ENCODE data around the gene NOSTRIN.
"Not testable (repeated sequence)": the region's sequence is repeated elsewhere in the genome, so short reads cannot be mapped to it uniquely, and the experiment has no call there.

The NOSTRIN gene

DNA sequence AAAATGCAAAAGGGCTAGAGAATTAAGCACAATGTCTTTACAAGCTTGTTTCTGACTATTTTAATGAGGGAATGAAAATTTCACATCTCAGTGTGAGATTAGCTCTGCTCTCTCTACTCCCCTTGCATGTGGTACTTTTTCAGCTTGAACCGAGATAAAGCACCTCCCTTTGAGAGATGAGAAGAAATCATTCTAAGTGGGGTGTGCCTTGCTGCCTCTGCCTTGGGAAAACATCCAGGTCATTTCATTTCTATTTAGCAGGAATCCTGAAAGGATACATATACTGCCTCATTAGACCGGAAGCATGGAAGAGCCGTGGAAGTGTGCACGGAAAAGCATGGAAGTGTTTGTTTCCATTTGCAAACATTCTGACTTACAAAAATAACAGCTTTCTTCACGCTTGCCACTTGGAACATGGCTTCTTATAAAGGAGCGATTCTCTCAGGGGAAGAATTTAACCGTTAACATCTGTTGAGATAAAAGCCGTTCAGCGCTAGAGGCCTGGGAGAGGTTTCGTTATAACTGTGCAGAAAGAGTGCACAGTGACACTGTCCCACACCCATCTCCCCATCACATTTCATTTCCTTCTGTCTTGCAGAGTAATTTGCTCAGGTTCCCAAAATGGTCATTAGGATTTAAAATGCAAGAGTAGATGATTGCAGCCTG, 16.7 kb downstream of the NOSTRIN start:
- DNase-seq (ENCODE audit: low read depth) = peak; percentile 3

DNA sequence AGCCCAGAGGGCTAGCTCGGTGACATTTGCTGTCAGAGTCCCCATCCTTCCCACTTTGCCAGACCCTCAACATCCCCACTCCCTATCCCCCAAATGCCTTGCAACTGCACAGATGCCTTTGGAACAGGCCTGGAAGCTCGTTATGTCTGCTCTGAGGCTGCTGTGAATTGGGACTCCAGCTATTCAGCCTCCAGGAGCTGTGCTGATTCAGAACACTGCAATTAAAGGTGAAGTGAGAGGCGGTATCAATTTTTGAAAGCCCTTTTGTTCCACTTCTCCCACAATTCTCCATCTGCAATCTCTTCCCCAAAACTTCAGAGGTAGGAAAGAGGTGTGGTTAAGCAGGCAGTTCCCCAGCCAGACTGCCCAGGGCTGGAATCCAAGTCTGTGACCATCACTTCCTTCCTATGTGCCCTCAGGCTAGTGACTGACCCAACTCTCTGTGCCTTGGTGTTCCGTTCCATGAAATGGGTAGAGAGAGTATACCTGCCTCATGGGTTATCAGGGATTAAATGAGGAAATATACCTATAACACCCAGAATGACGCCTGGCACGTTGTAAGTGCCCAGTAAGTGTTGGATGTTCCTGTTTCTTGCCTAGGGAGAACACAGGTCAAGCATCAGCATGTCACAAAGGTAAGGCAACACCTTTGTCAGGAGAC, 17.5 kb downstream of the NOSTRIN start:
- DNase-seq (ENCODE audit: low read depth) = peak; percentile 17

GRCh38 chr2:168821577-168821976, 19.1 kb downstream of the NOSTRIN start:
- DNase-seq (ENCODE audit: low read depth) = no peak

DNA sequence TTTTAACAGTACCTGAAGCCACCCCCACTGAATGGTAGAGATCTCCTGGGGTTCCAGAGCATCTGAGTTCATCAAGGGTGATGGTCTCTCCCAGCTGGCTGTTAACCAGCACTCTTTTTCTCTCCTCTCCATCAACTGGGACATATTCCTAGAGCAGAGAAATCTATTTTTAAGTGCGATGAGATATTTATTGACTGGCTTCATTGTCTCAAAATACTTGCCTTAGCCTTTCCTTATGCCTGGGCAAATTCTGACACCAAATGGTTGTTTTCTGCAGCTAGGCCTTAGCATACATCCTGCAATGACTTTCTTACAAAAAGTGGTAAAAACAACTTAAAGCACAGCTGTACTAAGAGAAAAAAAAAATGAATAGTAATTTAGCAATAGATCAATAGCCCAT, 19.6 kb downstream of the NOSTRIN start:
- no peak for DNase-seq (ENCODE audit: low read depth)

- DNase-seq (ENCODE audit: low read depth) = no peak
Measured at GRCh38 chr2:168825126-168825525, 22.7 kb downstream of the NOSTRIN start.

DNA sequence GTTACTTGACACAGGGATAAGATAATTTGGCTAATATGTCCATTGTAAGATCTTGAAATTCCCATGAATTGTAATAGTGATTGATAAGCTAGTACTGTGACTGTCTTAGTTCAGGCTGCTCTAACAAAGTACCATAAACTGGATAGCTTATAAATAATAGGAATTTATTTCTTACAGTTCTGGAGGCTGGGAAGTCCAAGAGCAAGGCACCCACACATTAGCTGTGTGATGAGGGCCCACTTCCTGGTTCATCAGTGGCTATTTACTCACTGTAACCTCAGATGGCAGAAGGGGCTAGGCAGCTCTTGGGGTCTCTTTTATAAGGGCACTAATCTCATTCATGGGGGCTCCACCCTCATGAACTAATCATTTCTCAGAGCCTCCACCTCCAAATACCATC, 28.5 kb downstream of the NOSTRIN start:
- no peak for DNase-seq (ENCODE audit: low read depth)

GRCh38 chr2:168831662-168832061, 29.2 kb downstream of the NOSTRIN start:
- no peak for DNase-seq (ENCODE audit: low read depth)

DNA sequence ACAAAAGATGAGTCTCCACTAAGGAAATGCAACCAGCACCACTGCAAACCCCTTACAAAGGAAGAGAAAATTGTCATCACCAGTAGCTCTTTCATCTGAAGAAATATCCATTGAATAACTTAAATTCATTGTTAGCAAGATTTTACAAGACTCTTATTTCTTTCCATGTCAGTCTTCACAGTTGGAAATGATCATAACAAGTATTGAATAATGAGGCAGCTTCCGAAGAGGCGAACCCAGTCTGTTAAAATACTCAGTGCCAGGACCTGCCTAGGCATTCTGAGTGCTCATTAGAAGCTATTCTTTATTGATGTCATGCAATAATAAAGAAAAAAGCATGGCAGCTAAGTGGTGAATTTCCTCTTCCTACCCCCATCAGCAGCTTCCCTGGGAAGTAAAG, 33.5 kb downstream of the NOSTRIN start:
- no peak for DNase-seq (ENCODE audit: low read depth)

- no peak for DNase-seq (ENCODE audit: low read depth)
Measured at GRCh38 chr2:168841445-168841844, 39.0 kb downstream of the NOSTRIN start.

DNA sequence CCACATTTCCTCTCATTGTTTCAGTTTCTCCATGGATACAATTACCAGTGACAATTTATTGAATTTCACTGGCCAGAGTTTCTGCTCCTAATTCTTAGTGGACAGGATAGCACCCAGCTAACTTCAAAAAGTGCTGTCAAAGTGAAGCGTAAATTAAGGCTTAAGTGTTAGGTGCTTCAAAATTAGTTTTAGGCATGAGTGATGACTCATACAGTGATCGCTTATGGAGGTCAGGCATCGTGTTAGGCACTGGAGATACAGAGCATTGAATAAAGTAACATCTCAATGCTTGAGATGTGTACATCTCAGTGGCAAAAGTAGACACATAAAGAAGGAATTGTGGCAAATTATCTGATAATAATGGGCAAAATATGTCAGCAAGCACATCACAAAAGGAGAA, 40.8 kb downstream of the NOSTRIN start:
- no peak for DNase-seq (ENCODE audit: low read depth)

GRCh38 chr2:168848225-168848624, 45.8 kb downstream of the NOSTRIN start:
- no peak for DNase-seq (ENCODE audit: low read depth)

DNA sequence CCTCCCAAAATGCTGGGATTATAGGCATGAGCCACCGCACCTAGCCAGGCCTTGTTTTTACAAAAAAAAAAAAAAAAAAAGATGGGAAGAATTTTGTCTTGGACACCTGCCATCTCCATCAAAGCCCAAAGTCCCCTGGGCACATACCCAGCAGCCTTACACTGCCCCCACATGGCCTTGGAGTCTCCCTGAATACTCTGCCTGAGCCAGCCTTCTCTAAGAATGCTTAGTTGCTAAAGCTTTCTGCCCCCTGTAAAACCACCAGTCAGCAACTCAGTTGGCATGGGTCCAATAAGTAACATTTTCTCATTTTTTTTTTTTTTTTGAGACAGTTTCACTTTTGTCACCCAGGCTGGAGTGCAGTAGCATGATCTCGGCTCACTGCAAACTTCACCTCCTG, 47.2 kb downstream of the NOSTRIN start:
- DNase-seq (ENCODE audit: low read depth) = peak; percentile 29

GRCh38 chr2:168850846-168851245, 48.4 kb downstream of the NOSTRIN start:
- no peak for DNase-seq (ENCODE audit: low read depth)

- peak; percentile 76 for DNase-seq (ENCODE audit: low read depth)
Measured at GRCh38 chr2:168851674-168852320, 49.4 kb downstream of the NOSTRIN start.

DNA sequence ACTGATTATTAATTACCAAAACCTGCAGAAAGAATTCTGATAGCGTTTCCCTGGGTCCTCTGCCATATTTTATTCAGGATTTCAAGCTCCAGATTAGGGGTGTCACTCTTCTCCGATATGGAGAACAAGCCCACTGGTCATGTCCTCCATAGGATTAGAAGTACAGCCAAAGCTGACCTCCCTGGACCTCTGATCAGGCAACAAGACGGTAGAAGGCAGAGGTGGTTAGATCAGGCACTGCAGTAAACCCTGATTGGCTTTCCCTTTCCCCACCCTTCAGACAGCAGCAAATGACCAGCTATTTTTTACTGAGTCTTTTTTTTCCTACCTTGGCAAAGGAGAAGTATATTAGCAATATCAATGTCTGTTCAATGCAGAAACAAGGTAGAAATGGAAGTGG, 50.0 kb downstream of the NOSTRIN start:
- no peak for DNase-seq (ENCODE audit: low read depth)

DNA sequence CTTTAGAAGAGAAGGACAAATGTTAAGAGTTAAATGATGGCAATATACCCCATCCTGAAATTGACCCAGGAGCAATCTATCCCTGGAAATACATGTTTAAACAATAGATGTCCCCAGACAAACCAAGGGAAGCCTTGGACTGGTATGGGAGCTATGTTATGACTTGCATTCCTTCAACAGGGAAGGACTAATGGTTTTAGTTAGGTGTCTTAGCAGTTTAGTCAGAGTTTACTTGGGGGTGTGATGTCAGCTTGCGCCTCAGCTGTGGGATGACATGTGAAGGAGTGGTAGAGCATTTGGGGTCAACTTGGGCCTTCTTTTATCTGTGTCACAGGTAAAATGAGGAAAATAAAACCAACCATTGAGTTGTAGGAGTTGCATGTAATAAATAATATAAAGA, 51.0 kb downstream of the NOSTRIN start:
- peak; percentile 4 for DNase-seq (ENCODE audit: low read depth)

GRCh38 chr2:168854651-168855050, 52.2 kb downstream of the NOSTRIN start:
- DNase-seq (ENCODE audit: low read depth) = no peak

DNA sequence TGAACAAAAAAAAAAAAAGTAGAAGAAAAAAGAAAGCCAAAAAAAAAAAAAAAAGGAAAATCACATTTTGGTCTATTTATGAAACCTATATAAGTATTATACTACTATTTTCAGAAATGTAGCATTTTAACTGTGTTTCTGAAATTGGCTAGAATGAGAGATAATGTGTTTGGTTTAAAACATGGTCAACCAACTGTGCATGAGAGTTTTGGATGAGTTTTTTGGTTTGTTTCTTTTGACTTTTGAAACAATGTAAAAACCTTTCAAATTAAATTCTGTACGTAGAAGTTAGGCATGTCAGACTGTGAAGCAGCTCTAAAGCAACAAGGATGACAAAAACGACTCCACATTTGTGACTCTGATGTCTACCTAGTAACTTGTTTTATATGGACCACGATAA, 53.2 kb downstream of the NOSTRIN start:
- no peak for DNase-seq (ENCODE audit: low read depth)

DNA sequence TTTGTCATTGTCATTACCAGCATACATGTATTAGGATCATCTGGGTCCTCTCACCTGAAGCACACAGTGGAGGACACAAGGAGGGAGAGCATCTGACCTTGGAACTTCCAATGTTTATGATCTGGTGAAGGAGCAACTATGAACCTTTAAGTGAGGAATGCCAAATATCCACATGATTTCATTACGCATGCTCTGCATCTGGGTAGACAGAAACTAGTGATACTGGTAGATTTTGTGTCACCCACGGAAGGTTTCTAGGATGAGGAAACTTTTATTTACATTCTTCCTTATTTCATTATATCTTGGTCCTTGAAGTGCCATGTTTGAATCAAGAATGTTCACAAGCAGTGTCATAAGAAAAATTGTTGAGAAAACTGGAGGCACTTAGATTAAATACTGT, 55.7 kb downstream of the NOSTRIN start:
- DNase-seq (ENCODE audit: low read depth) = no peak

DNA sequence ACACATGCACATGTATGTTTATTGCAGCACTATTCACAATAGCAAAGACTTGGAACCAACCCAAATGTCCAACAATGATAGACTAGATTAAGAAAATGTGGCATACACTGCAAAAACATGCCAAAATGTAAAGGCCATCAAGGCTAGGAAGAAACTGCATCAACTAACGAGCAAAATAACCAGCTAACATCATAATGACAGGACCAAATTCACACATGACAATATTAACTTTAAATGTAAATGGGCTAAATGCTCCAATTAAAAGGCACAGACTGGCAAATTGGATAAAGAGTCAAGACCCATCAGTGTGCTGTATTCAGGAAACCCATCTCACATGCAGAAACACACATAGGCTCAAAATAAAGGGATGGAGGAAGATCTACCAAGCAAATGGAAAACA, 64.7 kb downstream of the NOSTRIN start:
- not testable (repeated sequence) for DNase-seq (ENCODE audit: low read depth)

- not testable (repeated sequence) for DNase-seq (ENCODE audit: low read depth)
Measured at GRCh38 chr2:168870369-168870768, 67.9 kb downstream of the NOSTRIN start.

DNA sequence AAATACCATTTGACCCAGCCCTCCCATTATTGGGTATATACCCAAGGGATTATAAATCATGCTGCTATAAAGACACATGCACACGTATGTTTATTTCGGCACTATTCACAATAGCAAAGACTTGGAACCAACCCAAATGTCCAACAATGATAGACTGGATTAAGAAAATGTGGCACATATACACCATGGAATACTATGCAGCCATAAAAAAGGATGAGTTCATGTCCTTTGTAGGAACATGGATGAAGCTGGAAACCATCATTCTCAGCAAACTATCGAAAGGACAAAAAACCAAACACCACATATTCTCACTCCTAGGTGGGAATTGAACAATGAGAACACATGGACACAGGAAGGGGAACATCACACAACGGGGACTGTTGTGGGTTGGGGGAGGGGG, 68.4 kb downstream of the NOSTRIN start:
- not testable (repeated sequence) for DNase-seq (ENCODE audit: low read depth)

GRCh38 chr2:168874368-168875054, 72.1 kb downstream of the NOSTRIN start:
- DNase-seq (ENCODE audit: low read depth) = no peak
